ENCODE data around the gene ATL1. TPM values are rescaled to one million over a fixed set of nuclear protein-coding genes. Genes with fewer than 3 reads are reported as not detected.

ATL1 gene
- total RNA-seq, 6 experiments from 2014 or later: 0.35 to 0.92 (median 0.48) TPM

DNA sequence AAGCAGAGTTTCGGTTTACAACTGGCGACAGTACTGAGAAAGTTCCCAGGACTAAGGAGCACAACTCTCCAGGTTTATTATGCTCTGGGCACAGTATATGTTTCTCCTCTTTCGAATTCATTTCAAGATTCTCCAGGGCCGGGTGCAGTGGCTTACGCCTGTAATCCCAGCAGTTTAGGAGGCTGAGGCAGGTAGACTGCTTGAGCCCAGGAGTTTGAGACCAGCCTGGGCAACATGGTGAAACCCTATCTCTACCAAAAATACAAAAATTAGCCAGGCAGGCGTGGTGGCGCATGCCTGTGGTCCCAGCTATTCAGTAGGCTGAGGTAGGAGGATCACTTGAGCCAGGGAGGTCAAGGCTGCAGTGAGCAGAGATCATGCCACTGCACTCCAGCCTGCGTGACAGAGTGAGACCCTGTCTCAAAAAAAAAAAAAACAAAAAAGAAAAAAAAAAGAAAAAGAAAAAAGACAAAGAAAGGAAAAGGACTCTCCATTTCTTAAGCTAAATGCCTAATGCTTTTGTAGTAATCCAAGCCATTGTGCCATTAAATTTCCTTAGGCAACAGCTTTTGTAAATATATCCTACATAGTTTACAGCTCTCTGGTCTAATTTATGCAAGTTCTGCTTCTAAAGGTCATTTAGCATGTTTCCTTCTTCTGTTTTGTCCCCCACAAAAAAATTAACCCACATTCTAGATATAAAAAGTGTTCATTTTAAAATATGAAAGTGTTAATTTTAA, 34.8 kb downstream of the ATL1 start:
- no peak overlapping the region for H3K4me3 Mint-ChIP-seq
- H3K27ac Mint-ChIP-seq: no peak overlapping the region
- H3K9me3 Mint-ChIP-seq: no peaks in the 10 kb centered on the region
- DNase-seq: no peak
- peaks cover 2% of the 10 kb centered on the region for H3K4me1 Mint-ChIP-seq (ENCODE audit: low read depth)
- TF ChIP-seq, protein P1, sequence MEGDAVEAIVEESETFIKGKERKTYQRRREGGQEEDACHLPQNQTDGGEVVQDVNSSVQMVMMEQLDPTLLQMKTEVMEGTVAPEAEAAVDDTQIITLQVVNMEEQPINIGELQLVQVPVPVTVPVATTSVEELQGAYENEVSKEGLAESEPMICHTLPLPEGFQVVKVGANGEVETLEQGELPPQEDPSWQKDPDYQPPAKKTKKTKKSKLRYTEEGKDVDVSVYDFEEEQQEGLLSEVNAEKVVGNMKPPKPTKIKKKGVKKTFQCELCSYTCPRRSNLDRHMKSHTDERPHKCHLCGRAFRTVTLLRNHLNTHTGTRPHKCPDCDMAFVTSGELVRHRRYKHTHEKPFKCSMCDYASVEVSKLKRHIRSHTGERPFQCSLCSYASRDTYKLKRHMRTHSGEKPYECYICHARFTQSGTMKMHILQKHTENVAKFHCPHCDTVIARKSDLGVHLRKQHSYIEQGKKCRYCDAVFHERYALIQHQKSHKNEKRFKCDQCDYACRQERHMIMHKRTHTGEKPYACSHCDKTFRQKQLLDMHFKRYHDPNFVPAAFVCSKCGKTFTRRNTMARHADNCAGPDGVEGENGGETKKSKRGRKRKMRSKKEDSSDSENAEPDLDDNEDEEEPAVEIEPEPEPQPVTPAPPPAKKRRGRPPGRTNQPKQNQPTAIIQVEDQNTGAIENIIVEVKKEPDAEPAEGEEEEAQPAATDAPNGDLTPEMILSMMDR (IDR thresholded peaks at IDR 0.05): no peak
- no peaks in the 10 kb centered on the region for H3K36me3 Mint-ChIP-seq (ENCODE audit: low read depth)
- no peaks in the 10 kb centered on the region; the same call in 1 of the 2 replicates for H3K27me3 Mint-ChIP-seq (ENCODE audit: insufficient read depth)

DNA sequence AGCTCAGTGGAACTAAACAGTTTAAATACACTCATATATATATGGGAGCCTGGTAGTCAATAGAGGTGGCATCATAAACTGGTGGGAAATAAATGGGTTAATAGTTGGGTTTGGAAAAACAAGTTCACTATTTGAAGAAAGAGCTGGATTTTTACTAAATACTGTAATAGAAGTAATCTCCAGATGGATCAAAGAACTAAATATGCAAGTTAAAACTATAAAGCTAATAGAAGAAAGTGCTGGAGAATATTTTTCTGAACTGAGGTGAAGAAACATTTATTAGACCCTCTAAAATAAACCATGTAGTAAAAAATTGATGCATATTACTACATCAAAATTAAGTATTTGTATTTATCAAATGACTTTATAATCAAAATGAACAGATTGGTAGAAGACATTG, 38.8 kb downstream of the ATL1 start:
- Mint-ChIP-seq H3K9me3 (no peaks in the 10 kb centered on the region), H3K4me1 (ENCODE audit: low read depth) (peaks cover 35% of the 10 kb centered on the region), H3K4me3 (no peak overlapping the region), H3K27ac (no peak overlapping the region), H3K36me3 (ENCODE audit: low read depth) (no peaks in the 10 kb centered on the region), H3K27me3 (ENCODE audit: insufficient read depth) (no peaks in the 10 kb centered on the region)
- TF ChIP-seq, protein P1 (IDR thresholded peaks at IDR 0.05): no peak
- no peak for DNase-seq

DNA sequence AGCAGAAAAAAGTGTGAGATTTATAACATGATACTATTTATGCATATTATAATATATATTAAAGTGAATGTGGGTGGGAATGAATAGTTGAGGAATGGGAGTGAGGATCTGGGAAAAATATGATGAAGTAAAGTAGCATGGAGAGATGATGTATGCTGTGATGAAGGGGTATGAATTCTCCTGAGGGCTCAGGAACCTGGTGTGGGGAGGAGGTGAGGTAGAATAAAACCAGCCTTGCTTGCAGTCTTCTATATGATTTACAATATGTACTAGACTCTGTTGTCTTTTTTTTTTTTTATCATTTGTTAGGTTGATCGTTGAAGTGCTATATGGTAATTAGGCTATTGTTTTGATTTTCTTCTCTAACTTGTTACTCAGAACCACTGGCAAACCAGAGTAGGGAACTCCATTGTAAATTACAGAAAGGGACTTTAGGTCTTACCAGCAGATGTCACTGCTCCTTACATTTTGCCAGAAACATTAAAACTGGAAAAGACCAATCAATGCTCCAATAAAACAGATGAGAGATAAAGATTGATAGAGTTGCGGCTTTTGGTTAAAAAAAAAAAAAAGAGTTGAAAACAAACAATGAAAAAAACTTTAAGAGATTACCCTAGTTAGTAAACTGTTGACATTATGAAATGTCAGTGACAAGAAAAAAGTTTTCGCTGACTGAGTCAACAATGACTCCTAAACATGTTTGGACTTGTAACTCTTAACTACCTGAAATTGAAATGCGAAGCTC, 39.9 kb downstream of the ATL1 start:
- Mint-ChIP-seq H3K4me3 (peak overlapping the region; percentile 28), H3K9me3 (no peaks in the 10 kb centered on the region), H3K27me3 (ENCODE audit: insufficient read depth) (no peaks in the 10 kb centered on the region), H3K4me1 (ENCODE audit: low read depth) (peaks cover 36% of the 10 kb centered on the region), H3K27ac (peak overlapping the region; percentile 41), H3K36me3 (ENCODE audit: low read depth) (no peaks in the 10 kb centered on the region)
- TF ChIP-seq, protein P1 (IDR thresholded peaks at IDR 0.05): peak; percentile 81
- peak; percentile 43 for DNase-seq

DNA sequence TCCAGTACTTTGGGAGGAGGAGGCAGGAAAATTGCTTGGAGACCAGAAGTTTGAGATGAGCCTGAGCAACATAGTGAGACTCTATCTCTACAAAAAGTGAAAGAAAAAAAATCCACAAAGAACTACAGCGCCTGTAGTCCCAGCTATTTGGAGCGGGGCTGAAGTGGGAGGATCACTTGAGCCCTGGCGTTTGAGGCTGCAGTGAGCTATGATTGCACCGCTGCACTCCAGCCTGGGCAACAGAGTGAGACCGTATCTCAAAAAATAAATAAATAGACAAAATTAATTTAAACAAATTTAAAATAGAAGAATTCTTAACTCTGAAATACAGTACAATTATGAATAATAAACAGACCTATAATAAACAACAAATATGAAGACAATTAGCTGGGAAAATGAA, 40.9 kb downstream of the ATL1 start:
- Mint-ChIP-seq H3K36me3 (ENCODE audit: low read depth) (no peaks in the 10 kb centered on the region), H3K9me3 (no peaks in the 10 kb centered on the region), H3K27ac (peak overlapping the region; percentile 57; the same call in 1 of the 2 replicates), H3K4me3 (peak overlapping the region; percentile 42; the same call in 1 of the 2 replicates), H3K27me3 (ENCODE audit: insufficient read depth) (no peaks in the 10 kb centered on the region), H3K4me1 (ENCODE audit: low read depth) (peaks cover 36% of the 10 kb centered on the region)
- TF ChIP-seq, protein P1 (IDR thresholded peaks at IDR 0.05): no peak
- no peak for DNase-seq

DNA sequence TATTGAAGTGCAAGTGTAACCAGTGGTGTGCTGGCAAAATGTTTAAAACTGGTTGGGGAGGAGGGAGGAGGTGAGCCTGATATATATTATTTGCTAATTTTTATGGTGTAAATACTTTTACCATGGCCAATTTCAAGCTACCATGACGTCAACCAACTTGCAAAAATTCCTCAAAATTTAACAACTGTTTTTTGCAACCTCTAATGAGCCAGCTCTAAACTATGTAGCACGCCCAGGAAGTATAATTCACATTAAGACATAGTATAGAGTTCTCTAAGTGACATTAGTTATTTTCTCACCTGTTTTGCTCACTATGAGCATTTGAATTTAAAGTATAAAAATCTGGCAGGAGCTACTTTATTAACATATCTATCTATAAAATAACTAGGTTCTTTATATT, 41.4 kb downstream of the ATL1 start:
- Mint-ChIP-seq H3K9me3 (no peaks in the 10 kb centered on the region), H3K36me3 (ENCODE audit: low read depth) (no peaks in the 10 kb centered on the region), H3K27me3 (ENCODE audit: insufficient read depth) (no peaks in the 10 kb centered on the region), H3K27ac (no peak overlapping the region), H3K4me3 (no peak overlapping the region), H3K4me1 (ENCODE audit: low read depth) (peaks cover 36% of the 10 kb centered on the region)
- DNase-seq: peak; percentile 27
- TF ChIP-seq, protein P1 (IDR thresholded peaks at IDR 0.05): no peak
